A673 (cell line): ENCODE data around the gene ZNF860. TPM values are rescaled to one million over a fixed set of nuclear protein-coding genes. Genes with fewer than 3 reads are reported as not detected.

Experiments used
- BruUV-seq: library from RNA; stranded (reverse); fragments of 400-500 nt; replicated peaks from 2 replicates; lab custom pipeline; 2021; lab: Mats Ljungman, UMichigan
- CTCF ChIA-PET: fragments of 300-600 bp; sonication (Branson Sonifier 250); formaldehyde crosslinking; loops from one replicate; lab custom pipeline; 2022; ENCODE audit warnings: antibody characterized with exemption; lab: Charles Lee
- POLR2A ChIA-PET: fragments of 300-600 bp; sonication (Branson Sonifier 250); formaldehyde crosslinking; loops from one replicate; lab custom pipeline; 2022; ENCODE audit warnings: antibody characterized with exemption; ENCODE audit not compliant: low non-redundant PET; lab: Charles Lee
- DNase-seq: peaks from one replicate; pipeline ENCODE4 v3.0.0-alpha.2; 2015; ENCODE audit warnings: low spot score
- H3K27ac ChIP-seq: fragments of 200-600 bp; sonication (generic); 2 replicates; pipeline ENCODE4 v1.5.1; 2016; ENCODE audit warnings: mixed run types, low read depth, mild to moderate bottlenecking, mixed read lengths, antibody characterized with exemption, low read length; ENCODE audit not compliant: poor library complexity, severe bottlenecking
- H3K27me3 ChIP-seq: fragments of 200-600 bp; sonication (generic); replicated peaks from 2 replicates; pipeline ENCODE4 v1.6.1; 2017; ENCODE audit warnings: mixed run types, low read depth, mild to moderate bottlenecking, mixed read lengths, antibody characterized with exemption, low read length; ENCODE audit not compliant: insufficient read depth, poor library complexity
- H3K36me3 ChIP-seq: fragments of 200-600 bp; sonication (generic); 2 replicates; pipeline ENCODE4 v1.6.1; 2016; ENCODE audit warnings: mixed run types, mild to moderate bottlenecking, mixed read lengths, antibody characterized with exemption, low read length; ENCODE audit not compliant: insufficient read depth, poor library complexity, severe bottlenecking
- H3K4me1 ChIP-seq: fragments of 200-600 bp; sonication (generic); 2 replicates; pipeline ENCODE4 v1.6.1; 2017; ENCODE audit warnings: mixed run types, mild to moderate bottlenecking, mixed read lengths, antibody characterized with exemption, low read length; ENCODE audit not compliant: insufficient read depth, poor library complexity, severe bottlenecking
- H3K4me3 ChIP-seq: fragments of 200-600 bp; sonication (generic); 2 replicates; pipeline ENCODE4 v1.5.1; 2016; ENCODE audit warnings: low read depth, mixed run types, mild to moderate bottlenecking, mixed read lengths, low read length; ENCODE audit not compliant: poor library complexity, severe bottlenecking
- H3K9me3 ChIP-seq: fragments of 200-600 bp; sonication (generic); 2 replicates; pipeline ENCODE4 v1.6.1; 2016; ENCODE audit warnings: mixed run types, low read depth, mild to moderate bottlenecking, mixed read lengths, antibody characterized with exemption, low read length; ENCODE audit not compliant: poor library complexity, severe bottlenecking
- EZH2 ChIP-seq: fragments of 200-600 bp; sonication (generic); IDR thresholded peaks from 2 replicates; pipeline ENCODE4 v1.6.1; 2017; ENCODE audit warnings: borderline replicate concordance, low read depth, mild to moderate bottlenecking, mixed read lengths, antibody characterized with exemption, low read length; ENCODE audit not compliant: poor library complexity, severe bottlenecking
- intact Hi-C: fragments of 100-400 bp; cut with micrococcal nuclease; formaldehyde crosslinking; loops from one replicate; pipeline ENCODE4 v1.10.0; 2022; ENCODE audit not compliant: unreplicated experiment
- total RNA-seq: library from RNA; stranded (reverse); gene quantifications from 2 replicates; pipeline ENCODE4 v1.2.3, GENCODE V29; 2021
- TF ChIP-seq, protein P1 (sequence below): fragments of 300-800, 200-600 bp; sonication (generic); conservative IDR thresholded peaks from 2 replicates; pipeline ENCODE4 v1.5.1; 2017; ENCODE audit warnings: low read depth, mild to moderate bottlenecking, antibody characterized with exemption, low read length, moderate library complexity, mixed read lengths

Gene ZNF860
- total RNA-seq, 1 experiment from 2014 or later = not detected

DNA sequence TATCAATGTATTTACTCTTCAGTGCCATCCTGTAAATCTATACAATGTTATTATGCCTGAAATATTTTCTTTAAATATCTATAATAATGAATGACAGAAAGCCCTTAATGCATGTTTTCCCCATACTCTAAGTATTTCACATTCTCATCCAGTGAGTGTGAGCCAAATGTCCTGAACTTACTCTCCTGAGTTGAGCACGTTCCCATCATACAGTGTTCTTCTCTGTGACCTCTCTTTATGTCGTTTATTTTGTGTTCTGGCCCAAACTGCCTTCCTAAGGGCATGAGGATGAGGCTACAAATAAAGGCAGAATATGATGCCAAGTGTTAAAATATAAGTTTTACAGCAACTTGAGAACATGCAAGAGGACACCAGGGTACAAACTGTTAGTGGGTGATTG, 3.8 kb upstream of the ZNF860 start:
- Histone ChIP-seq H3K36me3 (no peaks in the 10 kb centered on the region), H3K4me3 (no peak overlapping the region), H3K9me3 (no peaks in the 10 kb centered on the region), H3K27ac (no peak overlapping the region), H3K27me3 (peaks cover 23% of the 10 kb centered on the region), H3K4me1 (no peaks in the 10 kb centered on the region)
- ChIA-PET POLR2A (no interaction called here), CTCF (no interaction called here)
- intact Hi-C loops = no loop called here
- no peak for TF ChIP-seq EZH2
- TF ChIP-seq, protein P1, sequence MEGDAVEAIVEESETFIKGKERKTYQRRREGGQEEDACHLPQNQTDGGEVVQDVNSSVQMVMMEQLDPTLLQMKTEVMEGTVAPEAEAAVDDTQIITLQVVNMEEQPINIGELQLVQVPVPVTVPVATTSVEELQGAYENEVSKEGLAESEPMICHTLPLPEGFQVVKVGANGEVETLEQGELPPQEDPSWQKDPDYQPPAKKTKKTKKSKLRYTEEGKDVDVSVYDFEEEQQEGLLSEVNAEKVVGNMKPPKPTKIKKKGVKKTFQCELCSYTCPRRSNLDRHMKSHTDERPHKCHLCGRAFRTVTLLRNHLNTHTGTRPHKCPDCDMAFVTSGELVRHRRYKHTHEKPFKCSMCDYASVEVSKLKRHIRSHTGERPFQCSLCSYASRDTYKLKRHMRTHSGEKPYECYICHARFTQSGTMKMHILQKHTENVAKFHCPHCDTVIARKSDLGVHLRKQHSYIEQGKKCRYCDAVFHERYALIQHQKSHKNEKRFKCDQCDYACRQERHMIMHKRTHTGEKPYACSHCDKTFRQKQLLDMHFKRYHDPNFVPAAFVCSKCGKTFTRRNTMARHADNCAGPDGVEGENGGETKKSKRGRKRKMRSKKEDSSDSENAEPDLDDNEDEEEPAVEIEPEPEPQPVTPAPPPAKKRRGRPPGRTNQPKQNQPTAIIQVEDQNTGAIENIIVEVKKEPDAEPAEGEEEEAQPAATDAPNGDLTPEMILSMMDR = no peak
- DNase-seq = no peak
- no TSS peak for BruUV-seq

DNA sequence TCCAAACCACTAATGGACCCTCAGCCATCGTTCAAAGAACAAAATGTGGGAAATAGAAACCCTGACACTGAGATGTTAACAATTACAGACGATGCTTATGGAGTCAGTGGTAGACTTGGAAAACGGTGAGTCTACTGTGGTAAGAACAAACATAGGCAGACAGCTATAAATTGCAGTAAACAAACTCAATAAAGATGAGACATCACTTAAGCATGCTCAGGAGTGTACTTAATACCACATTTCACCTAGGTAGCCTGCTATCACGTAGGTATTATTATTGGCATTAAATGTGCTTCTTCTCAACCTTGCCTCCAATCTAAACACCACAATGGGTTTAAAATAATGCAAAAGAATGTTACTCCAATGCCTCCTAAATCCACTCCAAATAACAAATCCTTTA, 3.0 kb upstream of the ZNF860 start:
- no peak overlapping the region for H3K4me3 ChIP-seq
- ChIA-PET CTCF (no interaction called here), POLR2A (no interaction called here)
- DNase-seq = no peak
- intact Hi-C loops = no loop called here
- TF ChIP-seq EZH2 = no peak
- TF ChIP-seq, protein P1 = no peak
- no peaks in the 10 kb centered on the region for H3K36me3 ChIP-seq
- peaks cover 23% of the 10 kb centered on the region for H3K27me3 ChIP-seq
- no peaks in the 10 kb centered on the region for H3K9me3 ChIP-seq
- no TSS peak for BruUV-seq
- H3K4me1 ChIP-seq = no peaks in the 10 kb centered on the region
- no peak overlapping the region for H3K27ac ChIP-seq

DNA sequence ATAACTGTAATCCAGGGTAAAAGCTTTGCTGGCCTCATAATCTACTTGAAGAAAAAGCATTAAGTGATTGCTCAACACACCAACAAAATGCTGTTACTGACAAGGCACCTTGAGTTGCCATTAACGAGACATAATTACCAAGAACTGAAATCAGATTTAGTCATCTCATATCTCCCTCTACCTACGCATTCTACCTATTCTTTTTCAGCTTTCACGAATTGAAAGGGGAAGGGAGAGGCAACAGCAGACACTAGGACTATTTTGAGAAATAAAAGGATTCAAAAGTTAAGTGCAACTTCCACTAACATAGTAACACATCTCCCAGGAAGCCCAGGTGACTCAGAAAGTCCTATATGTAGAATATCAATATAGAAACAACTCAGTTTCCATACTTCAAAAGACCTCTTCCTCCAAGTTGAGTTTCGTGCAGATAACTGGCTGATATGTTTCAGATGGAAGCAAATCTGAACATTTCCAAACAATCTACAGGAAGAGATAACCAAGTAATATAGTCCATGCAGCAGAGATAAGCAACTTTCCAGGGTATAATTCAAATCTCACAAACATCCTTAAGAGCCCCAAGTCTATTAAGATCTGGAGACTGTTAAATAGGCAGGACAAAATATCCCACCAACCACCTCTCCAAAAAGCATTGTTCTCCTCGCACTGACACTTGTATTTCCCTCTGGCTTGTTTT, 2.4 kb upstream of the ZNF860 start:
- Histone ChIP-seq H3K9me3 (no peaks in the 10 kb centered on the region), H3K27ac (no peak overlapping the region), H3K4me3 (no peak overlapping the region), H3K4me1 (no peaks in the 10 kb centered on the region), H3K36me3 (no peaks in the 10 kb centered on the region), H3K27me3 (peaks cover 23% of the 10 kb centered on the region)
- POLR2A ChIA-PET = no interaction called here
- no TSS peak for BruUV-seq
- intact Hi-C loops = no loop called here
- CTCF ChIA-PET = no interaction called here
- TF ChIP-seq, protein P1 = no peak
- TF ChIP-seq EZH2 = no peak
- DNase-seq = no peak
